T-helper 1 cell (primary cell): ENCODE measurements around the gene PCDHGC3.

Source experiments
- DNase-seq, 5 donors: peaks; one replicate each; pipeline ENCODE4 v3.0.0-alpha.2; 2012 to 2020

Gene PCDHGC3

GRCh38 chr5:141485321-141486055 is 9.7 kb downstream of the PCDHGC3 start:
- DNase-seq = no peak

- no peak for DNase-seq
Measured at GRCh38 chr5:141486091-141486490, 10.3 kb downstream of the PCDHGC3 start.

GRCh38 chr5:141487131-141487530 is 11.4 kb downstream of the PCDHGC3 start:
- DNase-seq = no peak

- DNase-seq = no peak
Measured at GRCh38 chr5:141488591-141489561, 13.1 kb downstream of the PCDHGC3 start, which contains the start of gene PCDHGC5. TSS of gene PCDHGC5 (plus strand) at chr5:141489081. CDS start at chr5:141489241, 160 bp downstream.

GRCh38 chr5:141489841-141490240 is 14.1 kb downstream of the PCDHGC3 start:
- no peak for DNase-seq

GRCh38 chr5:141490271-141490670 is 14.5 kb downstream of the PCDHGC3 start:
- no peak for DNase-seq

GRCh38 chr5:141490771-141491170 is 15.0 kb downstream of the PCDHGC3 start:
- DNase-seq = no peak

GRCh38 chr5:141491323-141492167 is 15.8 kb downstream of the PCDHGC3 start:
- DNase-seq = no peak

GRCh38 chr5:141492168-141492885 is 16.6 kb downstream of the PCDHGC3 start:
- DNase-seq = no peak

GRCh38 chr5:141493500-141494422 is 18.0 kb downstream of the PCDHGC3 start:
- no peak for DNase-seq

- DNase-seq = no peak
Measured at GRCh38 chr5:141494761-141495452, 19.1 kb downstream of the PCDHGC3 start.

GRCh38 chr5:141495453-141495811 is 19.7 kb downstream of the PCDHGC3 start:
- DNase-seq = no peak

- no peak for DNase-seq
Measured at GRCh38 chr5:141496038-141496437, 20.3 kb downstream of the PCDHGC3 start.

GRCh38 chr5:141501761-141502160 is 26.0 kb downstream of the PCDHGC3 start:
- DNase-seq = no peak

GRCh38 chr5:141503681-141504080 is 27.9 kb downstream of the PCDHGC3 start:
- no peak for DNase-seq

- no peak for DNase-seq
Measured at GRCh38 chr5:141504216-141504615, 28.4 kb downstream of the PCDHGC3 start.

- DNase-seq = no peak
Measured at GRCh38 chr5:141506381-141507155, 30.8 kb downstream of the PCDHGC3 start.

- DNase-seq = no peak
Measured at GRCh38 chr5:141507387-141508091, 31.8 kb downstream of the PCDHGC3 start.

- no peak for DNase-seq
Measured at GRCh38 chr5:141508440-141508797, 32.7 kb downstream of the PCDHGC3 start.
